Measurements from ENCODE around the gene TGM2.

GRCh38 chr20:38141889-38142494, 23.1 kb downstream of the TGM2 start:
- TF ChIP-seq GATA3 (IDR thresholded peaks at IDR 0.05; ENCODE audit: low read depth, low read length) (no peak), GATA2 (IDR thresholded peaks at IDR 0.05; ENCODE audit: low read depth, low read length) (no peak)
